ENCODE data around the gene PAPSS2. TPM values are rescaled to one million over a fixed set of nuclear protein-coding genes. Genes with fewer than 3 reads are reported as not detected.

PAPSS2 gene
- total RNA-seq, 1 experiment from 2014 or later, result 24.5 TPM

DNA sequence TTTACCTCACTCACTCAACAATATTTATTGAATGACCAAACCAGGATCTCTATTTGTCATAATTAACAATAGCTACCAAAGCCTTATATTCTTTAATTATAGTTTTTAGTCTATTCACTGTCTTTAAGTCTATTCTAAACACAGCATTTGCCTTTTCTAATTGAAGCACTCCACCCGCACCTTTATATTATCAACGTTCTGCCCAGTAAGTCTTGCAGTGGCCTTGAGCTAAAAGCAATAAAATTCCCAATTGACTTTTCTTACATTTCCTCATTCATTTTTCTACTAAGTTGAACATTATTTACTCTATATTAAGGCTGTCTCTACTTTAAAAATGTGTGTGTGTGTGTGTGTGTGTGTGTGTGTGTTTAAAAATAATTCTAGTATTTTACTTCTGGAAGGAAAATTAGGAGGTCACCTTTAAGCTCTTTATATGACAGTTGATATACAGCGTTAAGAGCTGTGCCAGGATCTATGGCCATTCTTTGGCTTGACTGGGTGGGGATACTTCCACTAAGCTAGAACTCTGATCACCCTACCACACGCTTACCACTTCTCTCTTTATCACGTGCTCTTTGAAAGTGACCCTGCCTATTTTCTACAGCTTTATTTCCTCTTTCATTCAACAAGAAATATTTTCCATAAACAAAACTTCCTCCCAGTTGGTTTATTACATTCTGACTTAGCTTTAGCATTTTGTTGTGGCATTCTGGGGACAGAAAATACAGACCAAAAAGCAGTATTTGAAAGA, 8.8 kb downstream of the PAPSS2 start:
- Histone ChIP-seq H3K23me2 (ENCODE audit: insufficient read length, low read depth, low read length, poor library complexity, severe bottlenecking) (no peaks in the 10 kb centered on the region), H3K79me2 (ENCODE audit: insufficient read depth, low read length) (no peaks in the 10 kb centered on the region; the same call in 1 of the 2 replicates), H2BK15ac (ENCODE audit: low read depth, low read length) (no peak overlapping the region), H3K4me2 (ENCODE audit: insufficient read depth, insufficient read length, low read length) (no peak overlapping the region), H3K56ac (ENCODE audit: insufficient read length, low read depth, low read length) (no peak overlapping the region), H2BK120ac (ENCODE audit: low read depth, low read length, poor library complexity, severe bottlenecking) (no peak overlapping the region), H3T11ph (ENCODE audit: low read length) (no peak overlapping the region), H2AK5ac (ENCODE audit: insufficient read length, low read length) (no peak overlapping the region), H3K14ac (ENCODE audit: insufficient read depth, low read length) (no peak overlapping the region), H3K4me1 (ENCODE audit: insufficient read depth, low read length) (no peaks in the 10 kb centered on the region), H2AFZ (ENCODE audit: low read length) (no peak overlapping the region), H3K27me3 (ENCODE audit: insufficient read depth, low read length) (no peaks in the 10 kb centered on the region; the same call in 1 of the 2 replicates), H3K23ac (ENCODE audit: insufficient read length, low read depth, low read length) (no peak overlapping the region), H2BK5ac (ENCODE audit: insufficient read length, low read length) (no peak overlapping the region), H4K5ac (ENCODE audit: insufficient read length, low read depth, low read length) (no peak overlapping the region), H2BK20ac (ENCODE audit: low read depth, low read length, poor library complexity, severe bottlenecking) (no peak overlapping the region), H4K91ac (ENCODE audit: insufficient read length, low read depth, low read length) (no peak overlapping the region), H3K79me1 (ENCODE audit: insufficient read depth, low read depth, low read length, poor library complexity, severe bottlenecking) (no peaks in the 10 kb centered on the region), H3K27ac (ENCODE audit: insufficient read length, low read depth, low read length) (no peak overlapping the region), H3K4ac (ENCODE audit: low read depth, low read length) (no peak overlapping the region), H4K20me1 (ENCODE audit: control insufficient read depth, insufficient read depth, insufficient read length) (no peaks in the 10 kb centered on the region), H2BK12ac (ENCODE audit: insufficient read length, low read depth, low read length) (no peak overlapping the region), H3K9ac (ENCODE audit: extremely low read depth, insufficient read length, low read length) (no peak overlapping the region), H3K9me3 (ENCODE audit: control insufficient read depth, low read depth, low read length) (no peaks in the 10 kb centered on the region), H3K18ac (ENCODE audit: insufficient read length, low read depth, low read length) (no peak overlapping the region), H4K8ac (replicated peaks; ENCODE audit: insufficient read length, low read depth, low read length) (no peak overlapping the region)
- H3K4me3 Mint-ChIP-seq, result no peak overlapping the region
- no peak for DNase-seq
- H3K36me3 Mint-ChIP-seq (ENCODE audit: insufficient read depth in 1 of 3, low read depth in 3 of 3), result peaks cover 0 to 16% (median 15%) of the 10 kb centered on the region in 3 experiments; a peak in 6 of 7 replicates
- no peaks in the 10 kb centered on the region for H3K9me3 Mint-ChIP-seq
- no peaks in the 10 kb centered on the region for H3K27me3 Mint-ChIP-seq (ENCODE audit: low read depth)
- TF ChIP-seq, protein P1, sequence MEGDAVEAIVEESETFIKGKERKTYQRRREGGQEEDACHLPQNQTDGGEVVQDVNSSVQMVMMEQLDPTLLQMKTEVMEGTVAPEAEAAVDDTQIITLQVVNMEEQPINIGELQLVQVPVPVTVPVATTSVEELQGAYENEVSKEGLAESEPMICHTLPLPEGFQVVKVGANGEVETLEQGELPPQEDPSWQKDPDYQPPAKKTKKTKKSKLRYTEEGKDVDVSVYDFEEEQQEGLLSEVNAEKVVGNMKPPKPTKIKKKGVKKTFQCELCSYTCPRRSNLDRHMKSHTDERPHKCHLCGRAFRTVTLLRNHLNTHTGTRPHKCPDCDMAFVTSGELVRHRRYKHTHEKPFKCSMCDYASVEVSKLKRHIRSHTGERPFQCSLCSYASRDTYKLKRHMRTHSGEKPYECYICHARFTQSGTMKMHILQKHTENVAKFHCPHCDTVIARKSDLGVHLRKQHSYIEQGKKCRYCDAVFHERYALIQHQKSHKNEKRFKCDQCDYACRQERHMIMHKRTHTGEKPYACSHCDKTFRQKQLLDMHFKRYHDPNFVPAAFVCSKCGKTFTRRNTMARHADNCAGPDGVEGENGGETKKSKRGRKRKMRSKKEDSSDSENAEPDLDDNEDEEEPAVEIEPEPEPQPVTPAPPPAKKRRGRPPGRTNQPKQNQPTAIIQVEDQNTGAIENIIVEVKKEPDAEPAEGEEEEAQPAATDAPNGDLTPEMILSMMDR (conservative IDR thresholded peaks at IDR 0.05), result no peak
- peaks cover 0 to 3% of the 10 kb centered on the region in 2 experiments; a peak in 2 of 4 replicates for H3K4me1 Mint-ChIP-seq
- H3K27ac Mint-ChIP-seq, result no peak overlapping the region
- WGBS (ENCODE audit: extremely low coverage, insufficient read length, low lambda C conversion rate), result no CpG with 5 or more reads among the region's 5 CpGs

Measured in H9 (cell line).